H9 (cell line): ENCODE measurements around the gene C11orf91. TPM values are rescaled to one million over a fixed set of nuclear protein-coding genes. Genes with fewer than 3 reads are reported as not detected.

Source experiments
- DNase-seq: peaks from one replicate; pipeline ENCODE4 v3.0.0-alpha.2; 2017
- H2AFZ ChIP-seq: one replicate; pipeline ENCODE4 v1.6.1; 2013; ENCODE audit warnings: mild to moderate bottlenecking, low read length, control low read depth, moderate library complexity
- H2AK5ac ChIP-seq: 2 replicates; pipeline ENCODE4 v1.6.1; 2013; ENCODE audit warnings: low read length, control low read depth, mixed read lengths; ENCODE audit not compliant: insufficient read length
- H2BK120ac ChIP-seq: one replicate; pipeline ENCODE4 v1.6.1; 2013; ENCODE audit warnings: low read depth, mild to moderate bottlenecking, low read length, control low read depth, inconsistent platforms; ENCODE audit not compliant: poor library complexity, severe bottlenecking
- H2BK12ac ChIP-seq: 2 replicates; pipeline ENCODE4 v1.6.1; 2013; ENCODE audit warnings: low read length, control low read depth, mixed read lengths, low read depth; ENCODE audit not compliant: insufficient read length
- H2BK15ac ChIP-seq: 2 replicates; pipeline ENCODE4 v1.6.1; 2013; ENCODE audit warnings: low read depth, low read length, control low read depth
- H2BK20ac ChIP-seq: one replicate; pipeline ENCODE4 v1.6.1; 2013; ENCODE audit warnings: low read depth, mild to moderate bottlenecking, low read length, control low read depth, inconsistent platforms; ENCODE audit not compliant: poor library complexity, severe bottlenecking
- H2BK5ac ChIP-seq: 2 replicates; pipeline ENCODE4 v1.6.1; 2013; ENCODE audit warnings: low read length, control low read depth, mixed read lengths; ENCODE audit not compliant: insufficient read length
- H3K14ac ChIP-seq: 2 replicates; pipeline ENCODE4 v1.6.1; 2013; ENCODE audit warnings: low read length, control low read depth; ENCODE audit not compliant: insufficient read depth
- H3K18ac ChIP-seq: 2 replicates; pipeline ENCODE4 v1.6.1; 2013; ENCODE audit warnings: low read depth, mild to moderate bottlenecking, mixed read lengths, low read length, control low read depth; ENCODE audit not compliant: insufficient read length
- H3K23ac ChIP-seq: 2 replicates; pipeline ENCODE4 v1.6.1; 2013; ENCODE audit warnings: low read length, control low read depth, mixed read lengths, low read depth; ENCODE audit not compliant: insufficient read length
- H3K23me2 ChIP-seq: 2 replicates; pipeline ENCODE4 v1.6.1; 2013; ENCODE audit warnings: low read depth, mild to moderate bottlenecking, mixed read lengths, low read length, control low read depth; ENCODE audit not compliant: insufficient read length, poor library complexity, severe bottlenecking
- H3K27ac ChIP-seq: 2 replicates; pipeline ENCODE4 v1.5.1; 2013; ENCODE audit warnings: low read length, control low read depth, mixed read lengths, low read depth; ENCODE audit not compliant: insufficient read length
- H3K27me3 ChIP-seq: 2 replicates; pipeline ENCODE4 v1.6.1; 2013; ENCODE audit warnings: low read length, control low read depth, inconsistent platforms; ENCODE audit not compliant: insufficient read depth
- H3K4ac ChIP-seq: 2 replicates; pipeline ENCODE4 v1.6.1; 2013; ENCODE audit warnings: low read depth, mild to moderate bottlenecking, control low read depth, inconsistent platforms, low read length, moderate library complexity
- H3K4me1 ChIP-seq: 2 replicates; pipeline ENCODE4 v1.6.1; 2013; ENCODE audit warnings: low read length, control low read depth, inconsistent platforms; ENCODE audit not compliant: insufficient read depth
- H3K4me2 ChIP-seq: 2 replicates; pipeline ENCODE4 v1.6.1; 2013; ENCODE audit warnings: low read length, control low read depth, mixed read lengths; ENCODE audit not compliant: insufficient read length, insufficient read depth
- H3K56ac ChIP-seq: 2 replicates; pipeline ENCODE4 v1.6.1; 2013; ENCODE audit warnings: low read depth, mild to moderate bottlenecking, mixed read lengths, low read length, control low read depth; ENCODE audit not compliant: insufficient read length
- H3K79me1 ChIP-seq: 2 replicates; pipeline ENCODE4 v1.6.1; 2013; ENCODE audit warnings: low read depth, mild to moderate bottlenecking, moderate library complexity, low read length, control low read depth, inconsistent platforms; ENCODE audit not compliant: insufficient read depth, poor library complexity, severe bottlenecking
- H3K79me2 ChIP-seq: 2 replicates; pipeline ENCODE4 v1.6.1; 2013; ENCODE audit warnings: low read length, control low read depth, inconsistent platforms; ENCODE audit not compliant: insufficient read depth
- H3K9ac ChIP-seq: 2 replicates; pipeline ENCODE4 v1.6.1; 2013; ENCODE audit warnings: low read length, control low read depth, mixed read lengths; ENCODE audit not compliant: insufficient read length; ENCODE audit errors: extremely low read depth
- H3K9me3 ChIP-seq: one replicate; pipeline ENCODE4 v1.6.1; 2013; ENCODE audit warnings: low read depth, low read length, inconsistent platforms; ENCODE audit not compliant: control insufficient read depth
- H3T11ph ChIP-seq: one replicate; pipeline ENCODE4 v1.6.1; 2013; ENCODE audit warnings: mild to moderate bottlenecking, low read length, control low read depth, inconsistent platforms
- H4K20me1 ChIP-seq: one replicate; pipeline ENCODE4 v1.6.1; 2013; ENCODE audit not compliant: control insufficient read depth, insufficient read length, insufficient read depth
- H4K5ac ChIP-seq: 2 replicates; pipeline ENCODE4 v1.6.1; 2013; ENCODE audit warnings: low read depth, mild to moderate bottlenecking, mixed read lengths, low read length, control low read depth; ENCODE audit not compliant: insufficient read length
- H4K8ac ChIP-seq: replicated peaks from 2 replicates; pipeline ENCODE4 v1.6.1; 2013; ENCODE audit warnings: low read length, control low read depth, mixed read lengths, low read depth; ENCODE audit not compliant: insufficient read length
- H4K91ac ChIP-seq: 2 replicates; pipeline ENCODE4 v1.6.1; 2013; ENCODE audit warnings: low read depth, mild to moderate bottlenecking, moderate library complexity, mixed read lengths, low read length, control low read depth; ENCODE audit not compliant: insufficient read length
- H3K27ac Mint-ChIP-seq, 3 experiments: 2 replicates in 2 of 3; 3 replicates in 1 of 3; pipeline ENCODE4 v1.8.0; 2020 to 2021; ENCODE audit warnings: mixed read lengths in 3 of 3, mild to moderate bottlenecking in 1 of 3, moderate library complexity in 1 of 3
- H3K27me3 Mint-ChIP-seq: 2 replicates; pipeline ENCODE4 v1.8.0; 2021; ENCODE audit warnings: low read depth, mild to moderate bottlenecking, moderate library complexity, mixed read lengths
- H3K36me3 Mint-ChIP-seq, 3 experiments: 2 replicates in 2 of 3; 3 replicates in 1 of 3; pipeline ENCODE4 v1.8.0; 2020 to 2021; ENCODE audit warnings: low read depth in 3 of 3, mixed read lengths in 3 of 3; ENCODE audit not compliant: insufficient read depth in 1 of 3
- H3K4me1 Mint-ChIP-seq, 2 experiments: 2 replicates each; pipeline ENCODE4 v1.8.0; 2020; ENCODE audit warnings: mixed read lengths in 2 of 2
- H3K4me3 Mint-ChIP-seq, 2 experiments: 2 replicates in 1 of 2; 3 replicates in 1 of 2; pipeline ENCODE4 v1.8.0; 2020 to 2021; ENCODE audit warnings: mild to moderate bottlenecking in 2 of 2, mixed read lengths in 2 of 2, moderate library complexity in 1 of 2
- H3K9me3 Mint-ChIP-seq, 2 experiments: 2 replicates in 1 of 2; 3 replicates in 1 of 2; pipeline ENCODE4 v1.8.0; 2020; ENCODE audit warnings: mild to moderate bottlenecking in 2 of 2, mixed read lengths in 2 of 2, moderate library complexity in 1 of 2
- CTCF ChIP-seq: fragments of 200-600 bp; sonication (generic); conservative IDR thresholded peaks from 3 replicates; pipeline ENCODE4 v1.8.0; 2021; ENCODE audit warnings: antibody characterized with exemption, mild to moderate bottlenecking
- WGBS: extraction: QIAGEN DNeasy Blood & Tissue Kit; methylation state at CpG from one replicate; pipeline ENCODE4 v1.1.7; 2013; ENCODE audit warnings: missing lambda C conversion rate, low lambda C conversion rate, mixed read lengths; ENCODE audit not compliant: insufficient read length; ENCODE audit errors: extremely low coverage; 5-methylcytosine and 5-hydroxymethylcytosine counted together
- total RNA-seq: library from RNA; stranded (reverse); gene quantifications from 2 replicates; pipeline ENCODE4 v1.2.1, GENCODE V29; 2021

Gene C11orf91
- total RNA-seq, 1 experiment from 2014 or later = not detected

GRCh38 chr11:33703234-33703633, 2.6 kb upstream of the C11orf91 start:
- WGBS = no CpG with 5 or more reads among the region's 5 CpGs
- no peak overlapping the region for H2BK120ac ChIP-seq
- H2BK5ac ChIP-seq = no peak overlapping the region
- H3K36me3 Mint-ChIP-seq = no peaks in the 10 kb centered on the region; a peak in 1 of 7 replicates
- no peaks in the 10 kb centered on the region for H4K20me1 ChIP-seq
- H3K27ac Mint-ChIP-seq = no peak overlapping the region
- H3K4me2 ChIP-seq = no peak overlapping the region
- no peak overlapping the region for H3T11ph ChIP-seq
- H2AK5ac ChIP-seq = no peak overlapping the region
- H3K18ac ChIP-seq = no peak overlapping the region
- H3K14ac ChIP-seq = no peak overlapping the region
- no peak overlapping the region for H2BK12ac ChIP-seq
- no peak overlapping the region for H3K56ac ChIP-seq
- H3K9me3 Mint-ChIP-seq = no peaks in the 10 kb centered on the region
- peaks cover 14% of the 10 kb centered on the region for H3K27me3 Mint-ChIP-seq
- H3K27me3 ChIP-seq = no peaks in the 10 kb centered on the region
- no peak overlapping the region for H4K5ac ChIP-seq
- peaks cover 4% of the 10 kb centered on the region; the same call in 1 of the 2 replicates for H3K4me1 ChIP-seq
- H3K9me3 ChIP-seq = no peaks in the 10 kb centered on the region
- H2BK20ac ChIP-seq = no peak overlapping the region
- H3K4me1 Mint-ChIP-seq = peaks cover 25 to 28% of the 10 kb centered on the region in 2 experiments
- no peaks in the 10 kb centered on the region for H3K79me1 ChIP-seq
- no peaks in the 10 kb centered on the region for H3K79me2 ChIP-seq
- H4K8ac ChIP-seq = no peak overlapping the region
- TF ChIP-seq CTCF = no peak
- H3K4ac ChIP-seq = no peak overlapping the region
- H3K23me2 ChIP-seq = peaks cover 5% of the 10 kb centered on the region
- no peak overlapping the region for H2AFZ ChIP-seq
- H3K27ac ChIP-seq = no peak overlapping the region
- no peak overlapping the region for H3K4me3 Mint-ChIP-seq
- H3K23ac ChIP-seq = no peak overlapping the region
- DNase-seq = no peak
- H3K9ac ChIP-seq = no peak overlapping the region
- H2BK15ac ChIP-seq = no peak overlapping the region
- H4K91ac ChIP-seq = no peak overlapping the region
